ENCODE measurements around the gene INHA. TPM values are rescaled to one million over a fixed set of nuclear protein-coding genes. Genes with fewer than 3 reads are reported as not detected.

Gene INHA
- total and polyA plus RNA-seq, 9 donors: 0.26 to 1.3 (median 0.84) TPM

DNA sequence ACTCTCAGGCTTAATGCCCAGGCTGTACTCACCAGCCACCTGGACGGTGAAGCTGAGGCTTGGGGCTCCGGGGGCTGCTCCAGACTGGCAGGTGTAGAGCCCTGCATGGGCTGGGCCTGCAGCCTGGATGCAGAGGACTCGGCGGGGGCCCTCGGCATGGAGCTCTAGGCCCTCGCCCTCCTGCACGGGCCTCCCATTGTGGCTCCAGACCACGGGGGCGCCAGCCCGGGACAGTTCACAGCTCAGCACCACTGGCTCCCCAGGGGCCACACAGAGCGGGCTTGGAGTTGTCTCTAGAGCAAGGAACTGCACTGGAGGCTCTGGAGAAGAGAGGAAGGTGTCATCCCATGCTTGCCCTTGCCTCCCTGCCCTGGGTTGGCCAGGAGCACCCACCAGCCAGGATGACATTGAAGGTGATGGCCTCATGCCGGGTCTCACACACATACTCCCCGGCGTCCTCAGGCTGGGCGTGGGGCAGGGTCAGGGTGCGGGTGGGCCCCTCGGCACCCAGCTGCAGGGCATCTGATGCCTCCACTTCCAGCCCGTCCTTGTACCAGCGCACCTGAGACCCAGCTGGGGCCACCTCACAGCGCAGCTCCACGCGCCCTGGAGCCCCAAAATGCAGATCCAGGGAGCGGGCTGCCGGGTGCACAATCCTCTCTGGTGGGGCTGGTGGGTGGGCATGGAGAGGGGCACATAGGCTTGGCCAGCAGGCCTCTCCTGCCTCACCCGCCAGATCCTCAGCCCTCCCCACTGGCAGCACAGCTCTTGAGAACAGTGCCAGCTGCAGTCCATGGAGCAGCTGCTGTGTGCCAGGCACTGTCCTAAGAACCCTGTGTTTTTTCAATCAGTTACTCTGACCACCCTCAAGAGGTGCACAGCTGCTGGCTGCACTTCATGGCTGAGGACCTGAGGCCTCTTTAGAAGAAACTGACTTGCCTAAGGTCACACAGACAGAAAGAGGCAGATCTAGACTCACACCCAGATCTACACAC, 14.0 kb upstream of the INHA start:
- WGBS (ENCODE audit: insufficient coverage): 97% methylated on average over 18 of the region's 25 CpGs
- peaks cover 61% of the 10 kb centered on the region for H3K36me3 ChIP-seq (ENCODE audit: control insufficient read depth, insufficient read depth, low read length)

GRCh38 chr2:219559156-219559915, 12.8 kb upstream of the INHA start:
- H3K4me3 ChIP-seq (ENCODE audit: low read length): no peak overlapping the region
- no peak for DNase-seq
- H3K4me1 ChIP-seq (ENCODE audit: control insufficient read depth, insufficient read depth, low read length): peaks cover 21% of the 10 kb centered on the region
- 92% methylated on average over 8 of the region's 20 CpGs for WGBS (ENCODE audit: insufficient coverage)
- H3K9me3 ChIP-seq (replicated peaks; ENCODE audit: control insufficient read depth, low read depth, low read length): no peaks in the 10 kb centered on the region
- H3K27ac ChIP-seq (ENCODE audit: low read length): no peak overlapping the region
- peaks cover 74% of the 10 kb centered on the region for H3K36me3 ChIP-seq (ENCODE audit: control insufficient read depth, insufficient read depth, low read length)
- peaks cover 2% of the 10 kb centered on the region for H3K27me3 ChIP-seq (ENCODE audit: control insufficient read depth, insufficient read depth, low read length)

More for the DNA sequence above, 14.0 kb upstream of the INHA start:
- H3K9me3 ChIP-seq (replicated peaks; ENCODE audit: control insufficient read depth, low read depth, low read length): no peaks in the 10 kb centered on the region
- H3K27me3 ChIP-seq (ENCODE audit: control insufficient read depth, insufficient read depth, low read length): peaks cover 7% of the 10 kb centered on the region
- DNase-seq: no peak
- H3K4me1 ChIP-seq (ENCODE audit: control insufficient read depth, insufficient read depth, low read length): peaks cover 21% of the 10 kb centered on the region
- H3K27ac ChIP-seq (ENCODE audit: low read length): no peak overlapping the region
- no peak overlapping the region for H3K4me3 ChIP-seq (ENCODE audit: low read length)

DNA sequence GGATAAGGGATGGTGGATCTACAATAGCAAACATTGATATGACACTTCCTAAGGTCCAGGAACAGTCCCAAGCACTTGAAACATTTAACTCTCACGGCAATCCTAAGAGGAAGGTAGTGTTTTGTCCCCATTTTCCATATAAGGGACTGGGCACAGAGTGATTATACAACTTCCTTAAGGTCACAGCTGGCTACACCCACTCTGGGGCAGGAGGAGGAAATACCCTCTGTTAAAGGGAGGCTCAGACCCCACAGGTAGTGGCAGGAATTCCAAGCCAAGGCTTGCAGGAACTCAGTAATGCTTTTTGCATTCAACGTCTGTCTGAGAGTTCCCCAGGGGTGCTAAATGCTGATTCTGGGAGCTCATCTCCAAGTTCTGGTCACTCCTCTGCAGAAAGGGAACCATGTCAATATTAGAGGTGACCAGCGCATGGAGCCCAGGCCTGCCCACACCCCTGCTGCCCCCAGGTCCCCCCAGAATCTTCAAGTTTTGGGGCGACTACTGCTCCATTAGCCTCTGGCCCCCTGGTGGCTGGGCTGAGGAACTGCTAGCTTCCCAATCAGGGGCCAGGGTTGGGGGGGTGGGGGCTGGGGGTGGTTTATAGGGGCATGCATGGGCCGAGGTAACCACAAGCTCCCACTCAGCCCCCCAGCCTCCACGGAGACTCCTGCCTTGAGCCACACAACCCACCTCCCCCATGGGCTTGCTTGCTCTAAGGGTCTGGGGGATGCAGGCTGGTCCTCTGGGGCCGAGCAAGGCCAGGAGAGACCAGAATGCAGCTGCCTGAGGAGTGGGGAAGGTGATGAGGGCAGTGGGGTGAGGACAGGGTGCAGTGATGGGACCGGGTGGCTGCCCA, 11.8 kb upstream of the INHA start:
- 38% methylated on average over 4 of the region's 8 CpGs for WGBS (ENCODE audit: insufficient coverage)
- Histone ChIP-seq H3K36me3 (ENCODE audit: control insufficient read depth, insufficient read depth, low read length) (peaks cover 78% of the 10 kb centered on the region), H3K27ac (ENCODE audit: low read length) (no peak overlapping the region)

DNA sequence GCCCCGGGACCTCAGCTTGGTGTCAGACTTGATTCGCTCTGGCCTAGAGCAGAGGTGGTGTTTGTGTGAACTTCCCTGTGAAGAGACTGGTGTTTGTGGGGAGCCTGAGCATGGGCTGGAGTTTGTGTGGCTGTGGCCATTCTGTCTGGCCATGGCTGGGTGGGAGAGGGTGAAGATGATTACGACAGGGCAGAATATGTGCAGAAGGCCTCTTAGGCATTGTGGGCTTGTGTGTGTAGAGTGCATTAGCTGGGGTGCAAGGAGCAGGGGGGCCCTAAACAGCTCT, 11.3 kb upstream of the INHA start:
- Histone ChIP-seq H3K4me3 (ENCODE audit: low read length) (no peak overlapping the region), H3K9me3 (replicated peaks; ENCODE audit: control insufficient read depth, low read depth, low read length) (no peaks in the 10 kb centered on the region), H3K27ac (ENCODE audit: low read length) (no peak overlapping the region), H3K4me1 (ENCODE audit: control insufficient read depth, insufficient read depth, low read length) (peaks cover 26% of the 10 kb centered on the region), H3K36me3 (ENCODE audit: control insufficient read depth, insufficient read depth, low read length) (peaks cover 78% of the 10 kb centered on the region), H3K27me3 (ENCODE audit: control insufficient read depth, insufficient read depth, low read length) (no peaks in the 10 kb centered on the region)
- DNase-seq: no peak
- 80% methylated on average over 3 of the region's 3 CpGs for WGBS (ENCODE audit: insufficient coverage)

More for the DNA sequence above, 11.8 kb upstream of the INHA start:
- Histone ChIP-seq H3K9me3 (replicated peaks; ENCODE audit: control insufficient read depth, low read depth, low read length) (no peaks in the 10 kb centered on the region), H3K27me3 (ENCODE audit: control insufficient read depth, insufficient read depth, low read length) (peaks cover 2% of the 10 kb centered on the region), H3K4me3 (ENCODE audit: low read length) (no peak overlapping the region), H3K4me1 (ENCODE audit: control insufficient read depth, insufficient read depth, low read length) (peaks cover 21% of the 10 kb centered on the region)
- DNase-seq: no peak

GRCh38 chr2:219561179-219562048, 10.7 kb upstream of the INHA start:
- Histone ChIP-seq H3K27me3 (ENCODE audit: control insufficient read depth, insufficient read depth, low read length) (no peaks in the 10 kb centered on the region), H3K9me3 (replicated peaks; ENCODE audit: control insufficient read depth, low read depth, low read length) (no peaks in the 10 kb centered on the region), H3K36me3 (ENCODE audit: control insufficient read depth, insufficient read depth, low read length) (peaks cover 80% of the 10 kb centered on the region), H3K27ac (ENCODE audit: low read length) (no peak overlapping the region), H3K4me3 (ENCODE audit: low read length) (no peak overlapping the region), H3K4me1 (ENCODE audit: control insufficient read depth, insufficient read depth, low read length) (peaks cover 26% of the 10 kb centered on the region)
- no peak for DNase-seq
- 64% methylated on average over 18 of the region's 24 CpGs for WGBS (ENCODE audit: insufficient coverage)

DNA sequence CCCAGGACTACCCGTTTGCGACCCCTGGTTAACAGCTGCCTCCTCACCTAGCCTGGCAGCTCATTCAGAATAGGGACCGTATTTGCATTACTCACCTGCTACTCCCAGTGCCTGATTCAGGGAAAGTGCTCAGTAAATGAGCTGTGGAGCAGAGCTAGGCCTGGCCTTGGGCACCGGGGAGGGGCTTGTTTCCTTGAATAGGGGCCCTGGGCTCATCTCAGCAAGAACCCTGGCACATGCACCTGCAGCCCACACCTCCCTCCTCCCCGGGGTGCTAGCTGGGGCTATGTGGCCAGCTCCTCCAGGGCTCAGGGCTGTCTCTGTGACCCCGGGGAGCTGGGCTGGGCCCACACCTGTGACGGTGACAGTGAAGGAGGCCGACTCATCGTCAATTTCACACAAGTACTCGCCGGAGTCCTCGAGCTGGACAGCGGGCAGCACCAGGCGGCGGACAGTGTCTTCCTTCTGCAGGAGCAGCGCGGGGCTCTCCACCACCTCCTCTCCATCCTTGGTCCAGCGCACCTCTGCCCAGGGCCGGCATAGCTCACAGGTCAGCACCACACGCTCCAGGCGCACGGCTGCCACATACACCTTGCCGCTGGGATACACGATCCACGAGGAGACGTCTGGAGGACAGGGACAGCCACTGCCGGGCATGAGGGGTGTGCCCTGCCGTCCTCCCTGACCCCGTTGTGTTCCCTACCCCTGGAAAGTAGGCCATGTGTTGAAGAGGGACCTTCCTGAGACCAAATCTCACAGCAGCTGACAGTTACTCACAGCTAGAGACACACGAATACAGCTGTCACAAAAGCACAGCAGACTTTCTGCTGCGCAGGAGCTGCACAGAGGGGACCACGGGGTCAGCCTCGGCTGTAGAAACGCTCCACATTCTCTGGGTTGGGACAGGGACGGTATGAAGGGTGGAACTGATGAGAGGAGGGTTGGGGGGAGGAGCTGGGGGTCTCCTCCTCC, 9.8 kb upstream of the INHA start:
- Histone ChIP-seq H3K27ac (ENCODE audit: low read length) (no peak overlapping the region), H3K4me3 (ENCODE audit: low read length) (no peak overlapping the region), H3K9me3 (replicated peaks; ENCODE audit: control insufficient read depth, low read depth, low read length) (no peaks in the 10 kb centered on the region), H3K4me1 (ENCODE audit: control insufficient read depth, insufficient read depth, low read length) (peaks cover 26% of the 10 kb centered on the region), H3K36me3 (ENCODE audit: control insufficient read depth, insufficient read depth, low read length) (peaks cover 81% of the 10 kb centered on the region), H3K27me3 (ENCODE audit: control insufficient read depth, insufficient read depth, low read length) (no peaks in the 10 kb centered on the region)
- WGBS (ENCODE audit: insufficient coverage): 71% methylated on average over 31 of the region's 35 CpGs
- DNase-seq: no peak

DNA sequence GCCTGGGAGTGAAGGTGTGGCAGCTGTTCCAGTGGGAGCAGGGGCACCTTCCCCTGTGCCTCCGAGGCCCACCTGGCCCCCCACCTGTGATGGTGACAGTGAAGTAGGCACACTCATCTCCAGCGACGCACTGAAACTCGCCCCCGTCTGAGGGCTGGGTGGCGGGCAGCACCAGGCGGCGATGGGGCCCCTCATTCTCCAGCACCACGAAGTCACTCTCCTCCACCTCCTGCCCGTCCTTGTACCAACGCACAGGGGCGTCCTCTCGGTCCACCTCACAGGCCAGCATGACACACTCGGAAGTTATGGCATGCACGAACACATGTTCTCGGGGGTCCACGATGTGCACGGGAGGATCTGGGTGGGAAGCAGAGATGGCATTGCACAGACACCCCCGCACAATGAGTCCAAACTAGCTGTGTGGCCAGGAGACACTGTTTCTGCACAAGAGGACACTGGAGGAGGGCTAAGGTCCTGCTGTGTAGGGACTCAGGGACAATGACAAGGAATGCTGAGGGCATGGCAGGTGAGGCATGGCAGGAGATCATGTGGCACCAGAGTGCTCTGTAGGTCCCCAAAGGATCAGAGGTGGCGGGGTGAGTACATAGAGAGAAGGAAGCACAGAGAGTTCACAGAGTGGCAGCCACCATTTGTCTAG, 8.7 kb upstream of the INHA start:
- DNase-seq: no peak
- no peak overlapping the region for H3K4me3 ChIP-seq (ENCODE audit: low read length)
- peaks cover 26% of the 10 kb centered on the region for H3K4me1 ChIP-seq (ENCODE audit: control insufficient read depth, insufficient read depth, low read length)
- H3K27me3 ChIP-seq (ENCODE audit: control insufficient read depth, insufficient read depth, low read length): no peaks in the 10 kb centered on the region
- peaks cover 85% of the 10 kb centered on the region for H3K36me3 ChIP-seq (ENCODE audit: control insufficient read depth, insufficient read depth, low read length)
- 85% methylated on average over 13 of the region's 20 CpGs for WGBS (ENCODE audit: insufficient coverage)
- no peaks in the 10 kb centered on the region for H3K9me3 ChIP-seq (replicated peaks; ENCODE audit: control insufficient read depth, low read depth, low read length)
- H3K27ac ChIP-seq (ENCODE audit: low read length): no peak overlapping the region
